HUES64 (cell line): ENCODE measurements around the gene NAV3.

Experiments used
- H3K27ac ChIP-seq: 2 replicates; pipeline ENCODE4 v1.7.0; 2013; ENCODE audit warnings: low read depth, low read length, inconsistent platforms
- H3K27me3 ChIP-seq: 2 replicates; pipeline ENCODE4 v1.6.1; 2013; ENCODE audit warnings: mild to moderate bottlenecking, low read length; ENCODE audit not compliant: insufficient read depth
- H3K36me3 ChIP-seq: 2 replicates; pipeline ENCODE4 v1.6.1; 2013; ENCODE audit warnings: mild to moderate bottlenecking, low read length; ENCODE audit not compliant: insufficient read depth
- H3K4me1 ChIP-seq: 2 replicates; pipeline ENCODE4 v1.6.1; 2013; ENCODE audit warnings: mild to moderate bottlenecking, low read length, moderate library complexity; ENCODE audit not compliant: insufficient read depth
- H3K4me3 ChIP-seq: 2 replicates; pipeline ENCODE4 v1.5.1; 2013; ENCODE audit warnings: mild to moderate bottlenecking, low read length, moderate library complexity
- H3K9ac ChIP-seq: 2 replicates; pipeline ENCODE4 v1.6.1; 2013; ENCODE audit warnings: mild to moderate bottlenecking, low read depth, low read length
- H3K9me3 ChIP-seq: 2 replicates; pipeline ENCODE4 v1.6.1; 2013; ENCODE audit warnings: low read depth, low read length; ENCODE audit not compliant: insufficient read depth
- WGBS: fragments of 150-250, 120-280 bp; methylation state at CpG from one replicate; pipeline ENCODE4 v1.1.7; 2013; ENCODE audit warnings: missing lambda C conversion rate; 5-methylcytosine and 5-hydroxymethylcytosine counted together

Gene NAV3

DNA sequence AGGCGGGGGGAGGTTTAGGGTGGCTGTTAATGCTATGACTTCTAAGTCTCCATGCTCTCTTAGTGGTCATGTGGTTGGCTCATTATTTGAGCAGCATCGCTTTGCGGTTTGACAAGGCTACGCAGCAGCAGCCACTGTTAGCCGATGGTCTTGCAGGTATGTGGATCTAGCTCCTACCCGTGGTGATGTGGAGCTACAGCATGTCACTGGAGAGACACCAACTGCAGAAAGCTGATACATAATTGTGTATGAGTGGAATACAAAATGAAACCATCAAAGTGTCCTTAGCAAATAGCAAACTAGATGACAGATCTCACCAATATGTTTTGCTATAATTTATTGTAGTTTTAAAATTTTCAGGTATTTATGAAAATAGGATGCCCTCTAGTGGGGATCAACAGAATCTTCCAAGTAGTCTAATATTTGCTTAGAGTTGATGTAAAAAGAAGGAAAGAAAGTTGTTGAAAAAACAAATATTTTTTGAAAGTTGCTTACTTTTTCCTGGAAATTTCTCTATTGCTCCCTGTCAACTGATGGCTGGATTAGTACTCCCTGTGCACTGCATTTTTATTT lies 94.9 kb downstream of the NAV3 start:
- H3K9ac ChIP-seq = no peak overlapping the region
- no peaks in the 10 kb centered on the region for H3K36me3 ChIP-seq
- 3% methylated on average over 5 of the region's 6 CpGs for WGBS
- no peaks in the 10 kb centered on the region for H3K9me3 ChIP-seq
- H3K4me1 ChIP-seq = peaks cover 19% of the 10 kb centered on the region
- no peaks in the 10 kb centered on the region for H3K27me3 ChIP-seq
- no peak overlapping the region for H3K27ac ChIP-seq
- no peak overlapping the region for H3K4me3 ChIP-seq

- no peaks in the 10 kb centered on the region for H3K9me3 ChIP-seq
- no peaks in the 10 kb centered on the region for H3K36me3 ChIP-seq
- peaks cover 19% of the 10 kb centered on the region for H3K4me1 ChIP-seq
- no peak overlapping the region for H3K27ac ChIP-seq
- WGBS = 93% methylated on average over 8 of the region's 8 CpGs
- H3K9ac ChIP-seq = no peak overlapping the region
- no peaks in the 10 kb centered on the region for H3K27me3 ChIP-seq
- H3K4me3 ChIP-seq = no peak overlapping the region
Observed at GRCh38 chr12:77928078-77928477, 97.4 kb downstream of the NAV3 start.

- no peak overlapping the region for H3K27ac ChIP-seq
- no peak overlapping the region for H3K9ac ChIP-seq
- H3K36me3 ChIP-seq = no peaks in the 10 kb centered on the region
- H3K4me3 ChIP-seq = no peak overlapping the region
- no peaks in the 10 kb centered on the region for H3K9me3 ChIP-seq
- WGBS = 90% methylated on average over 2 of the region's 2 CpGs
- H3K4me1 ChIP-seq = no peaks in the 10 kb centered on the region
- no peaks in the 10 kb centered on the region for H3K27me3 ChIP-seq
Observed at GRCh38 chr12:77932216-77932615, 101.5 kb downstream of the NAV3 start.

DNA sequence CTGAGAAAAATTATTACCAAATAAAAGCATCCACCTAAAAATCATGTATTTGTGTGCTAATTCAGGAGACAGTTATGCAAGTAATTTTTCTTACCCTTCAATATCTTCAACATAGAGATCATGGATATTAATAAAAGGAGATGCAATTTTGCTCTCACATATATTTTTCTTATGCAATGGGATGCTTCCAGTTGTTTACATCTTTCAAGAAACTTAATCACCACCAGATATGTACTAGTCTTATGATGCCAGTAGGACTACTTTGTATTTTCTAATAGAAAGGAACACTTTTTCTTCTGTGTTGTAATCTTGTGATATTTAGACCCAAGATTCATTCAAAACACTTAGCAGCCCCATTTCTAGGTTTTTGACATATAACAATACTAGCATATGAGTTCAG lies 107.6 kb downstream of the NAV3 start:
- Histone ChIP-seq H3K27me3 (no peaks in the 10 kb centered on the region), H3K4me1 (peaks cover 13% of the 10 kb centered on the region; the same call in 1 of the 2 replicates), H3K36me3 (no peaks in the 10 kb centered on the region), H3K4me3 (no peak overlapping the region), H3K27ac (no peak overlapping the region), H3K9me3 (no peaks in the 10 kb centered on the region), H3K9ac (no peak overlapping the region)

- H3K9me3 ChIP-seq = no peaks in the 10 kb centered on the region
- H3K4me1 ChIP-seq = peaks cover 13% of the 10 kb centered on the region; the same call in 1 of the 2 replicates
- peak overlapping the region; percentile 45; the same call in 1 of the 2 replicates for H3K9ac ChIP-seq
- H3K27ac ChIP-seq = 0 out of 2 replicates have a peak overlapping the region, but pooled peaks have one; percentile 2
- no peaks in the 10 kb centered on the region for H3K27me3 ChIP-seq
- 56% methylated on average over 1 of the region's 1 CpG for WGBS
- H3K36me3 ChIP-seq = no peaks in the 10 kb centered on the region
- peak overlapping the region; percentile 26; the same call in 1 of the 2 replicates for H3K4me3 ChIP-seq
Observed at GRCh38 chr12:77940011-77940423, 109.3 kb downstream of the NAV3 start.

DNA sequence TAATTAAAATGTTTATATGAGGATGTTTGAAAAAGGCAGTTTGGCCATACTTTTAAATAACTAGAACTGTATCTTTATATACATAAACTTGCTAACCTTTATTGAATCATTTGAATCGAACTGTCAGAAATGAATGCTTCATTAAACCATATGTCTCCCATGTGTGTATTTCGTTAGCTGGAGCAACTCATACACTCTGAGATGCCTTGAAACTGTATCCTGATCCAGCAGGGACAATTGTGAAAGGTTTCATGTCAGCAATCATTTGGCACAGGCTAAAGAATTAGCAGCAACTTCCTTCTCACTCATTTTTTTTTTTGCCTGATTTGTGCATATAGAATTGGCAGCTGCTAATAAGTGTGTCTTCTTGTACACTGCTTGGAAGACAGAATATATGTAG lies 109.9 kb downstream of the NAV3 start:
- no peaks in the 10 kb centered on the region for H3K9me3 ChIP-seq
- no peak overlapping the region; the same call in 1 of the 2 replicates for H3K27ac ChIP-seq
- 43% methylated on average over 2 of the region's 2 CpGs for WGBS
- peak overlapping the region; percentile 45; the same call in 1 of the 2 replicates for H3K9ac ChIP-seq
- no peaks in the 10 kb centered on the region for H3K36me3 ChIP-seq
- H3K4me3 ChIP-seq = peak overlapping the region; percentile 26; the same call in 1 of the 2 replicates
- H3K27me3 ChIP-seq = no peaks in the 10 kb centered on the region
- H3K4me1 ChIP-seq = peaks cover 13% of the 10 kb centered on the region; the same call in 1 of the 2 replicates

GRCh38 chr12:77941401-77941800 lies 110.7 kb downstream of the NAV3 start:
- Histone ChIP-seq H3K4me3 (peak overlapping the region; percentile 26; the same call in 1 of the 2 replicates), H3K27ac (no peak overlapping the region)

DNA sequence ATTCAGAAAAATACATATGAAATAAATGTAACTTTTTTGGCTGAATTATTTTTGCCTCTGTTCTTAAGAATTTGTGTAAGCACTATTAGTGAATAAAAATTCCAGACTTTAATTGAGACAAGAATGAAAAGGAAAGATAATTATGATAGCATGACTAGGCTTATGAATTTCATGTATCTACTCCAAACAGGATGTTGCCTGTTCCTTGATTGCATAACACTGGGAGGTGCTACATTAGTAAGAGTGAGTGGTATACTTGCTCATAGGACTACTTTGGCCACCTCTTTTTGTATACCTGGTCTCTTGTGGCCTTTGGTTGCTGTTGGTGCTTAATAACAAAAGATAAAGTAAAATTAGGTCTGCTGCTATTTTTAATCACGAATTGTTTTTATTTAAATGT lies 112.8 kb downstream of the NAV3 start:
- H3K4me1 ChIP-seq = peaks cover 20% of the 10 kb centered on the region; the same call in 1 of the 2 replicates
- no peaks in the 10 kb centered on the region for H3K9me3 ChIP-seq
- H3K4me3 ChIP-seq = no peak overlapping the region
- H3K27ac ChIP-seq = no peak overlapping the region
- no peak overlapping the region for H3K9ac ChIP-seq
- no peaks in the 10 kb centered on the region for H3K36me3 ChIP-seq
- WGBS = no CpG with 5 or more reads among the region's 1 CpG
- no peaks in the 10 kb centered on the region for H3K27me3 ChIP-seq

More at GRCh38 chr12:77941401-77941800, 110.7 kb downstream of the NAV3 start:
- H3K9me3 ChIP-seq = no peaks in the 10 kb centered on the region
- H3K4me1 ChIP-seq = peaks cover 13% of the 10 kb centered on the region; the same call in 1 of the 2 replicates
- H3K9ac ChIP-seq = no peak overlapping the region
- H3K36me3 ChIP-seq = no peaks in the 10 kb centered on the region
- H3K27me3 ChIP-seq = no peaks in the 10 kb centered on the region
- 60% methylated on average over 1 of the region's 1 CpG for WGBS

DNA sequence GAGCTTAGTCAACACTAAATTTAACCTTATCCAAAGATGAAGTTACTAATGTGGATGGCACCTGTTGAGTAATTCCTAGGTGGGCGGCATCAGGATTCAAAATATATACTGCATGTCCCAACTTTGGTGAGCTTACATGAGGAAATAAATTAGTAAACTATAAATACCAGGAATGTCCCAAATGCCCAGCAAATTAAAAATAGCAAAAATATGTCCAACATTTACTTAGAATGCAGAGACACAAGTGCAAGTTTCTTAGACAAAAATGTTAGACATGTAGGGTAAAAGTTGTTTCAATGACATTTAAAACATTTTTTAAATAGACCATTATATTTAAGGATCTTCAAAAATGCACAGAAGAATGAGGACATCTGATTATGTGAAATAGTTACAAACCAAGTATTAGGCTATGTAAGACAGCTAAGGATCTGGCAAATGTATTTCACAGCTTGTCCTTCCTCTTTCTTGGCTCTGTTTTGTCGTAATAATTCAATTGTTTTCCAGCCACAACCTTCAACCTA lies 115.9 kb downstream of the NAV3 start:
- no peak overlapping the region for H3K27ac ChIP-seq
- no peaks in the 10 kb centered on the region for H3K27me3 ChIP-seq
- no peaks in the 10 kb centered on the region for H3K36me3 ChIP-seq
- H3K9ac ChIP-seq = no peak overlapping the region
- H3K4me3 ChIP-seq = no peak overlapping the region
- H3K4me1 ChIP-seq = peaks cover 7% of the 10 kb centered on the region; the same call in 1 of the 2 replicates
- H3K9me3 ChIP-seq = no peaks in the 10 kb centered on the region
- WGBS = no CpG with 5 or more reads among the region's 2 CpGs

GRCh38 chr12:77947330-77947729 lies 116.6 kb downstream of the NAV3 start:
- no peak overlapping the region for H3K27ac ChIP-seq
- H3K9me3 ChIP-seq = no peaks in the 10 kb centered on the region
- H3K36me3 ChIP-seq = no peaks in the 10 kb centered on the region
- H3K4me1 ChIP-seq = peaks cover 7% of the 10 kb centered on the region; the same call in 1 of the 2 replicates
- H3K9ac ChIP-seq = no peak overlapping the region
- H3K4me3 ChIP-seq = no peak overlapping the region
- no peaks in the 10 kb centered on the region for H3K27me3 ChIP-seq

- WGBS = no CpG with 5 or more reads among the region's 1 CpG
Observed at GRCh38 chr12:77947746-77948145, 117.1 kb downstream of the NAV3 start.

More at GRCh38 chr12:77947746-77948145, 117.1 kb downstream of the NAV3 start:
- Histone ChIP-seq H3K36me3 (no peaks in the 10 kb centered on the region), H3K27me3 (no peaks in the 10 kb centered on the region), H3K9me3 (no peaks in the 10 kb centered on the region), H3K4me1 (peaks cover 7% of the 10 kb centered on the region; the same call in 1 of the 2 replicates), H3K27ac (no peak overlapping the region), H3K9ac (no peak overlapping the region), H3K4me3 (no peak overlapping the region)
